A673 (cell line): Measurements from ENCODE around the gene MARS1. TPM values are rescaled to one million over a fixed set of nuclear protein-coding genes. Genes with fewer than 3 reads are reported as not detected.

Experiments used
- BruUV-seq: library from RNA; stranded (reverse); fragments of 400-500 nt; replicated peaks from 2 replicates; lab custom pipeline; 2021; lab: Mats Ljungman, UMichigan
- CTCF ChIA-PET: fragments of 300-600 bp; sonication (Branson Sonifier 250); formaldehyde crosslinking; loops from one replicate; lab custom pipeline; 2022; ENCODE audit warnings: antibody characterized with exemption; lab: Charles Lee
- POLR2A ChIA-PET: fragments of 300-600 bp; sonication (Branson Sonifier 250); formaldehyde crosslinking; loops from one replicate; lab custom pipeline; 2022; ENCODE audit warnings: antibody characterized with exemption; ENCODE audit not compliant: low non-redundant PET; lab: Charles Lee
- DNase-seq: peaks from one replicate; pipeline ENCODE4 v3.0.0-alpha.2; 2015; ENCODE audit warnings: low spot score
- H3K27ac ChIP-seq: fragments of 200-600 bp; sonication (generic); 2 replicates; pipeline ENCODE4 v1.5.1; 2016; ENCODE audit warnings: mixed run types, low read depth, mild to moderate bottlenecking, mixed read lengths, antibody characterized with exemption, low read length; ENCODE audit not compliant: poor library complexity, severe bottlenecking
- H3K27me3 ChIP-seq: fragments of 200-600 bp; sonication (generic); replicated peaks from 2 replicates; pipeline ENCODE4 v1.6.1; 2017; ENCODE audit warnings: mixed run types, low read depth, mild to moderate bottlenecking, mixed read lengths, antibody characterized with exemption, low read length; ENCODE audit not compliant: insufficient read depth, poor library complexity
- H3K36me3 ChIP-seq: fragments of 200-600 bp; sonication (generic); 2 replicates; pipeline ENCODE4 v1.6.1; 2016; ENCODE audit warnings: mixed run types, mild to moderate bottlenecking, mixed read lengths, antibody characterized with exemption, low read length; ENCODE audit not compliant: insufficient read depth, poor library complexity, severe bottlenecking
- H3K4me1 ChIP-seq: fragments of 200-600 bp; sonication (generic); 2 replicates; pipeline ENCODE4 v1.6.1; 2017; ENCODE audit warnings: mixed run types, mild to moderate bottlenecking, mixed read lengths, antibody characterized with exemption, low read length; ENCODE audit not compliant: insufficient read depth, poor library complexity, severe bottlenecking
- H3K4me3 ChIP-seq: fragments of 200-600 bp; sonication (generic); 2 replicates; pipeline ENCODE4 v1.5.1; 2016; ENCODE audit warnings: low read depth, mixed run types, mild to moderate bottlenecking, mixed read lengths, low read length; ENCODE audit not compliant: poor library complexity, severe bottlenecking
- H3K9me3 ChIP-seq: fragments of 200-600 bp; sonication (generic); 2 replicates; pipeline ENCODE4 v1.6.1; 2016; ENCODE audit warnings: mixed run types, low read depth, mild to moderate bottlenecking, mixed read lengths, antibody characterized with exemption, low read length; ENCODE audit not compliant: poor library complexity, severe bottlenecking
- CTCF ChIP-seq: fragments of 300-800, 200-600 bp; sonication (generic); conservative IDR thresholded peaks from 2 replicates; pipeline ENCODE4 v1.5.1; 2017; ENCODE audit warnings: low read depth, mild to moderate bottlenecking, antibody characterized with exemption, low read length, moderate library complexity, mixed read lengths
- EZH2 ChIP-seq: fragments of 200-600 bp; sonication (generic); IDR thresholded peaks from 2 replicates; pipeline ENCODE4 v1.6.1; 2017; ENCODE audit warnings: borderline replicate concordance, low read depth, mild to moderate bottlenecking, mixed read lengths, antibody characterized with exemption, low read length; ENCODE audit not compliant: poor library complexity, severe bottlenecking
- intact Hi-C: fragments of 100-400 bp; cut with micrococcal nuclease; formaldehyde crosslinking; loops from one replicate; pipeline ENCODE4 v1.10.0; 2022; ENCODE audit not compliant: unreplicated experiment
- total RNA-seq: library from RNA; stranded (reverse); gene quantifications from 2 replicates; pipeline ENCODE4 v1.2.3, GENCODE V29; 2021

MARS1 gene
- total RNA-seq, 1 experiment from 2014 or later = 467 TPM

GRCh38 chr12:57488402-57489156 is 711 bp downstream of the MARS1 start:
- no peaks in the 10 kb centered on the region for H3K27me3 ChIP-seq
- POLR2A ChIA-PET = no interaction called here
- peak overlapping the region; percentile 84 for H3K4me3 ChIP-seq
- peaks cover 9% of the 10 kb centered on the region for H3K4me1 ChIP-seq
- intact Hi-C loops = no loop called here
- H3K9me3 ChIP-seq = no peaks in the 10 kb centered on the region
- CTCF ChIA-PET = no interaction called here
- H3K27ac ChIP-seq = peak overlapping the region; percentile 94
- H3K36me3 ChIP-seq = peaks cover 42% of the 10 kb centered on the region
- no peak for DNase-seq
- BruUV-seq = TSS peak; percentile 49
- TF ChIP-seq EZH2 = no peak
- no peak for TF ChIP-seq CTCF

- Histone ChIP-seq H3K4me1 (peaks cover 9% of the 10 kb centered on the region), H3K36me3 (peaks cover 45% of the 10 kb centered on the region), H3K9me3 (no peaks in the 10 kb centered on the region), H3K27ac (peak overlapping the region; percentile 94), H3K27me3 (no peaks in the 10 kb centered on the region), H3K4me3 (peak overlapping the region; percentile 84)
- intact Hi-C loops = no loop called here
- TF ChIP-seq EZH2 = no peak
- no peak for TF ChIP-seq CTCF
- BruUV-seq = no TSS peak
- no peak for DNase-seq
- ChIA-PET CTCF (no interaction called here), POLR2A (no interaction called here)
These were observed 1.3 kb downstream of the MARS1 start for GRCh38 chr12:57489157-57489641.

GRCh38 chr12:57490126-57490525 is 2.3 kb downstream of the MARS1 start:
- peaks cover 9% of the 10 kb centered on the region for H3K4me1 ChIP-seq
- no peak overlapping the region for H3K4me3 ChIP-seq
- H3K27ac ChIP-seq = no peak overlapping the region
- H3K36me3 ChIP-seq = peaks cover 49% of the 10 kb centered on the region
- no TSS peak for BruUV-seq
- TF ChIP-seq CTCF (no peak), EZH2 (no peak)
- H3K9me3 ChIP-seq = no peaks in the 10 kb centered on the region
- intact Hi-C loops = no loop called here
- CTCF ChIA-PET = no interaction called here
- POLR2A ChIA-PET = no interaction called here
- no peak for DNase-seq
- no peaks in the 10 kb centered on the region for H3K27me3 ChIP-seq
